GM11168 (cell line): ENCODE results near the gene DESI2.
"Not testable (repeated sequence)": the region's sequence is repeated elsewhere in the genome, so short reads cannot be mapped to it uniquely, and the experiment has no call there.

Experiments used
- in situ Hi-C: fragments of 300-500 bp; cut with MboI; formaldehyde crosslinking; loops from one replicate; pipeline ENCODE4 v1.12.0; 2022; ENCODE audit warnings: low sequenced_read_pairs; ENCODE audit not compliant: unreplicated experiment

Gene DESI2

GRCh38 chr1:244700808-244701207 lies 47.9 kb downstream of the DESI2 start:
- in situ Hi-C loops: no loop called here

- in situ Hi-C loops: no loop called here
These were observed 49.7 kb downstream of the DESI2 start for GRCh38 chr1:244702620-244703019.

- in situ Hi-C loops: no loop called here
These were observed 51.2 kb downstream of the DESI2 start for GRCh38 chr1:244704107-244704506.

- in situ Hi-C loops: no loop called here
These were observed 52.6 kb downstream of the DESI2 start for GRCh38 chr1:244705261-244706234.

- in situ Hi-C loops: no loop called here
These were observed 56.1 kb downstream of the DESI2 start for GRCh38 chr1:244709076-244709475.

GRCh38 chr1:244709476-244710368 lies 56.8 kb downstream of the DESI2 start:
- in situ Hi-C loops: no loop called here

GRCh38 chr1:244710474-244711062 lies 57.6 kb downstream of the DESI2 start:
- in situ Hi-C loops: no loop called here

- in situ Hi-C loops: no loop called here
These were observed 59.7 kb downstream of the DESI2 start for GRCh38 chr1:244712669-244713068.

- in situ Hi-C loops: no loop called here
These were observed 60.4 kb downstream of the DESI2 start for GRCh38 chr1:244713332-244713731.

- in situ Hi-C loops: no loop called here
These were observed 75.0 kb downstream of the DESI2 start for GRCh38 chr1:244727871-244728474.

GRCh38 chr1:244730153-244730933 lies 77.4 kb downstream of the DESI2 start:
- in situ Hi-C loops: no loop called here

GRCh38 chr1:244730934-244731434 lies 78.1 kb downstream of the DESI2 start:
- in situ Hi-C loops: no loop called here

GRCh38 chr1:244731651-244732050 lies 78.7 kb downstream of the DESI2 start:
- in situ Hi-C loops: no loop called here

- in situ Hi-C loops: no loop called here
These were observed 80.0 kb downstream of the DESI2 start for GRCh38 chr1:244732851-244733450.

GRCh38 chr1:244735404-244735803 lies 82.5 kb downstream of the DESI2 start:
- in situ Hi-C loops: no loop called here

GRCh38 chr1:244735876-244736561 lies 83.1 kb downstream of the DESI2 start:
- in situ Hi-C loops: no loop called here

- in situ Hi-C loops: not testable (repeated sequence)
These were observed 86.2 kb downstream of the DESI2 start for GRCh38 chr1:244739140-244739539.

- in situ Hi-C loops: not testable (repeated sequence)
These were observed 87.2 kb downstream of the DESI2 start for GRCh38 chr1:244740027-244740617.
